ENCODE data around the gene TBKBP1.
A peak's percentile ranks its signal among the peaks of the same experiment; 100 is the strongest.

Gene TBKBP1

GRCh38 chr17:47692137-47692894 lies 1.6 kb upstream of the TBKBP1 start:
- ChIA-PET POLR2A (interaction anchor here (1.0 kb wide), 1 partner anchor 8 kb away, joined by 4 read pairs; no protein-coding TSS in a partner anchor), CTCF (interaction anchor here (0.7 to 2.2 kb wide), 8 partner anchors 11 to 98 kb away, joined by 3 to 17 read pairs (median 3); no protein-coding TSS in a partner anchor)
- peaks cover 8 to 51% (median 37%) of the 10 kb centered on the region in 4 experiments for H3K4me1 ChIP-seq (ENCODE audit: control extremely low read depth in 1 of 4, control insufficient read depth in 4 of 4, insufficient read depth in 4 of 4, low read length in 3 of 4)
- peak overlapping the region in 2 of 7 experiments; percentile 65 to 82 for H3K4me3 ChIP-seq (ENCODE audit: control insufficient read depth in 1 of 7, extremely low read depth in 1 of 7, insufficient read depth in 4 of 7, low read depth in 2 of 7, low read length in 6 of 7)
- peak in 1 of 3 donors; percentile 17 for DNase-seq
- H3K9me3 ChIP-seq (ENCODE audit: control extremely low read depth in 1 of 5, control insufficient read depth in 4 of 5, insufficient read depth in 2 of 5, low read depth in 1 of 5, low read length in 4 of 5), result no peaks in the 10 kb centered on the region
- H3K27ac ChIP-seq (ENCODE audit: insufficient read depth in 1 of 2, low read depth in 1 of 2, low read length in 2 of 2, poor library complexity in 1 of 2, severe bottlenecking in 2 of 2), result no peak overlapping the region
- no CpG with 5 or more reads among the region's 2 CpGs for WGBS (ENCODE audit: insufficient coverage)
- no peaks in the 10 kb centered on the region for H3K27me3 ChIP-seq (replicated peaks in 2 of 5; ENCODE audit: control insufficient read depth in 4 of 5, insufficient read depth in 5 of 5, low read length in 4 of 5)
- peaks cover 0 to 5% (median under 1%) of the 10 kb centered on the region in 4 experiments for H3K36me3 ChIP-seq (ENCODE audit: control insufficient read depth in 4 of 4, insufficient read depth in 4 of 4, low read length in 3 of 4)

GRCh38 chr17:47692895-47693730 lies 848 bp upstream of the TBKBP1 start:
- ChIA-PET POLR2A (interaction anchor here (0.5 to 1.0 kb wide), 2 partner anchors 9 to 12 kb away, joined by 3 to 4 read pairs; no protein-coding TSS in a partner anchor), CTCF (interaction anchor here (0.7 to 2.2 kb wide), 9 partner anchors 14 to 98 kb away, joined by 3 to 17 read pairs (median 3); no protein-coding TSS in a partner anchor)
- Histone ChIP-seq H3K27ac (ENCODE audit: insufficient read depth in 1 of 2, low read depth in 1 of 2, low read length in 2 of 2, poor library complexity in 1 of 2, severe bottlenecking in 2 of 2) (no peak overlapping the region), H3K4me1 (ENCODE audit: control extremely low read depth in 1 of 4, control insufficient read depth in 4 of 4, insufficient read depth in 4 of 4, low read length in 3 of 4) (peaks cover 8 to 47% (median 37%) of the 10 kb centered on the region in 4 experiments), H3K36me3 (ENCODE audit: control insufficient read depth in 4 of 4, insufficient read depth in 4 of 4, low read length in 3 of 4) (peaks cover 0 to 6% (median 1%) of the 10 kb centered on the region in 4 experiments), H3K27me3 (replicated peaks in 2 of 5; ENCODE audit: control insufficient read depth in 4 of 5, insufficient read depth in 5 of 5, low read length in 4 of 5) (no peaks in the 10 kb centered on the region), H3K4me3 (ENCODE audit: control insufficient read depth in 1 of 7, extremely low read depth in 1 of 7, insufficient read depth in 4 of 7, low read depth in 2 of 7, low read length in 6 of 7) (peak overlapping the region; percentile 37 to 82 (median 65)), H3K9me3 (ENCODE audit: control extremely low read depth in 1 of 5, control insufficient read depth in 4 of 5, insufficient read depth in 2 of 5, low read depth in 1 of 5, low read length in 4 of 5) (no peaks in the 10 kb centered on the region)
- no peak for DNase-seq
- WGBS (ENCODE audit: insufficient coverage), result 18% methylated on average over 8 of the region's 10 CpGs

- peak overlapping the region; percentile 51 to 82 (median 65) for H3K4me3 ChIP-seq (ENCODE audit: control insufficient read depth in 1 of 7, extremely low read depth in 1 of 7, insufficient read depth in 4 of 7, low read depth in 2 of 7, low read length in 6 of 7)
- peak overlapping the region in 1 of 2 experiments; percentile 60 for H3K27ac ChIP-seq (ENCODE audit: insufficient read depth in 1 of 2, low read depth in 1 of 2, low read length in 2 of 2, poor library complexity in 1 of 2, severe bottlenecking in 2 of 2)
- peaks cover 0 to 9% (median 2%) of the 10 kb centered on the region in 4 experiments for H3K36me3 ChIP-seq (ENCODE audit: control insufficient read depth in 4 of 4, insufficient read depth in 4 of 4, low read length in 3 of 4)
- H3K4me1 ChIP-seq (ENCODE audit: control extremely low read depth in 1 of 4, control insufficient read depth in 4 of 4, insufficient read depth in 4 of 4, low read length in 3 of 4), result peaks cover 8 to 47% (median 39%) of the 10 kb centered on the region in 4 experiments
- ChIA-PET CTCF (interaction anchor here (0.6 to 8.7 kb wide), 8 partner anchors 9 to 48 kb away, joined by 3 to 118 read pairs (median 4); no protein-coding TSS in a partner anchor), POLR2A (interaction anchor here (1.5 kb wide), 1 partner anchor 38 kb away, joined by 4 read pairs; the partner anchor contains the start of gene TBX21)
- H3K9me3 ChIP-seq (ENCODE audit: control extremely low read depth in 1 of 5, control insufficient read depth in 4 of 5, insufficient read depth in 2 of 5, low read depth in 1 of 5, low read length in 4 of 5), result no peaks in the 10 kb centered on the region
- under 1% methylated on average over 43 of the region's 65 CpGs for WGBS (ENCODE audit: insufficient coverage)
- H3K27me3 ChIP-seq (replicated peaks in 2 of 5; ENCODE audit: control insufficient read depth in 4 of 5, insufficient read depth in 5 of 5, low read length in 4 of 5), result no peaks in the 10 kb centered on the region
- DNase-seq, result peak; percentile 36 to 83 (median 73)
Measured at GRCh38 chr17:47694581-47695428, 844 bp downstream of the TBKBP1 start.

GRCh38 chr17:47695429-47696376 lies 1.7 kb downstream of the TBKBP1 start:
- peak in 2 of 3 donors; percentile 66 to 72 for DNase-seq
- WGBS (ENCODE audit: insufficient coverage), result 44% methylated on average over 34 of the region's 47 CpGs
- ChIA-PET CTCF (interaction anchor here (1.0 to 8.7 kb wide), 5 partner anchors 19 to 47 kb away, joined by 3 to 118 read pairs (median 7); no protein-coding TSS in a partner anchor), POLR2A (interaction anchor here (0.6 to 1.5 kb wide), 3 partner anchors 8 to 463 kb away, joined by 3 to 5 read pairs (median 4); partner anchors contain the start of gene TBX21)
- peak overlapping the region in 1 of 2 experiments; percentile 60 for H3K27ac ChIP-seq (ENCODE audit: insufficient read depth in 1 of 2, low read depth in 1 of 2, low read length in 2 of 2, poor library complexity in 1 of 2, severe bottlenecking in 2 of 2)
- H3K27me3 ChIP-seq (replicated peaks in 2 of 5; ENCODE audit: control insufficient read depth in 4 of 5, insufficient read depth in 5 of 5, low read length in 4 of 5), result no peaks in the 10 kb centered on the region
- peaks cover 8 to 47% (median 39%) of the 10 kb centered on the region in 4 experiments for H3K4me1 ChIP-seq (ENCODE audit: control extremely low read depth in 1 of 4, control insufficient read depth in 4 of 4, insufficient read depth in 4 of 4, low read length in 3 of 4)
- no peaks in the 10 kb centered on the region for H3K9me3 ChIP-seq (ENCODE audit: control extremely low read depth in 1 of 5, control insufficient read depth in 4 of 5, insufficient read depth in 2 of 5, low read depth in 1 of 5, low read length in 4 of 5)
- H3K36me3 ChIP-seq (ENCODE audit: control insufficient read depth in 4 of 4, insufficient read depth in 4 of 4, low read length in 3 of 4), result peaks cover 0 to 13% (median 2%) of the 10 kb centered on the region in 4 experiments
- peak overlapping the region in 6 of 7 experiments; percentile 20 to 82 (median 68) for H3K4me3 ChIP-seq (ENCODE audit: control insufficient read depth in 1 of 7, extremely low read depth in 1 of 7, insufficient read depth in 4 of 7, low read depth in 2 of 7, low read length in 6 of 7)

- peaks cover 0 to 13% (median 4%) of the 10 kb centered on the region in 4 experiments for H3K36me3 ChIP-seq (ENCODE audit: control insufficient read depth in 4 of 4, insufficient read depth in 4 of 4, low read length in 3 of 4)
- no peaks in the 10 kb centered on the region for H3K27me3 ChIP-seq (replicated peaks in 2 of 5; ENCODE audit: control insufficient read depth in 4 of 5, insufficient read depth in 5 of 5, low read length in 4 of 5)
- peaks cover 8 to 51% (median 43%) of the 10 kb centered on the region in 4 experiments for H3K4me1 ChIP-seq (ENCODE audit: control extremely low read depth in 1 of 4, control insufficient read depth in 4 of 4, insufficient read depth in 4 of 4, low read length in 3 of 4)
- H3K4me3 ChIP-seq (ENCODE audit: control insufficient read depth in 1 of 7, extremely low read depth in 1 of 7, insufficient read depth in 4 of 7, low read depth in 2 of 7, low read length in 6 of 7), result no peak overlapping the region
- no peak overlapping the region for H3K27ac ChIP-seq (ENCODE audit: insufficient read depth in 1 of 2, low read depth in 1 of 2, low read length in 2 of 2, poor library complexity in 1 of 2, severe bottlenecking in 2 of 2)
- ChIA-PET POLR2A (interaction anchor here (0.5 to 0.6 kb wide), 2 partner anchors 12 to 53 kb away, joined by 3 read pairs; no protein-coding TSS in a partner anchor), CTCF (interaction anchor here (1.0 to 8.7 kb wide), 8 partner anchors 9 to 46 kb away, joined by 3 to 118 read pairs (median 12); partner anchors contain the start of gene TBX21)
- 98% methylated on average over 8 of the region's 11 CpGs for WGBS (ENCODE audit: insufficient coverage)
- DNase-seq, result no peak
- H3K9me3 ChIP-seq (ENCODE audit: control extremely low read depth in 1 of 5, control insufficient read depth in 4 of 5, insufficient read depth in 2 of 5, low read depth in 1 of 5, low read length in 4 of 5), result no peaks in the 10 kb centered on the region
Measured at GRCh38 chr17:47696717-47697642, 3.0 kb downstream of the TBKBP1 start.
